Caco-2 (cell line): ENCODE results near the gene TGFA. TPM values are rescaled to one million over a fixed set of nuclear protein-coding genes. Genes with fewer than 3 reads are reported as not detected.

ENCODE experiments used
- BruUV-seq: library from RNA; stranded (reverse); fragments of 400-500 nt; replicated peaks from 2 replicates; lab custom pipeline; 2021; lab: Mats Ljungman, UMichigan
- CTCF ChIA-PET: fragments of 300-600 bp; sonication (Branson Sonifier 250); formaldehyde crosslinking; loops from one replicate; lab custom pipeline; 2022; ENCODE audit warnings: antibody characterized with exemption; lab: Charles Lee
- POLR2A ChIA-PET: fragments of 300-600 bp; sonication (Branson Sonifier 250); formaldehyde crosslinking; loops from one replicate; lab custom pipeline; 2022; ENCODE audit warnings: antibody characterized with exemption; lab: Charles Lee
- DNase-seq, 2 experiments: peaks; one replicate each; pipeline versions ENCODE4 v3.0.0 to v3.0.0-alpha.2; 2020 to 2022
- H3K27me3 ChIP-seq: replicated peaks from 2 replicates; pipeline ENCODE4 v1.6.0; 2011; ENCODE audit warnings: low read length; ENCODE audit not compliant: control insufficient read depth, insufficient read depth
- H3K36me3 ChIP-seq: 2 replicates; pipeline ENCODE4 v1.5.1; 2011; ENCODE audit warnings: low read length; ENCODE audit not compliant: control insufficient read depth, insufficient read depth
- H3K4me1 ChIP-seq: fragments of 250-450 bp; sonication (Bioruptor Pico); 2 replicates; pipeline ENCODE4 v1.5.1; 2020; ENCODE audit warnings: mild to moderate bottlenecking
- H3K4me3 ChIP-seq: 2 replicates; pipeline ENCODE4 v1.5.1; 2011; ENCODE audit warnings: low read depth, mild to moderate bottlenecking, control low read depth, low read length
- H3K9me3 ChIP-seq: fragments of 250-450 bp; sonication (Bioruptor Pico); 2 replicates; pipeline ENCODE4 v1.5.1; 2020; ENCODE audit warnings: mild to moderate bottlenecking, moderate library complexity
- H3K27ac Mint-ChIP-seq: one replicate; pipeline ENCODE4 v1.8.0; 2022; ENCODE audit warnings: mixed read lengths; ENCODE audit not compliant: unreplicated experiment
- H3K27me3 Mint-ChIP-seq: one replicate; pipeline ENCODE4 v1.8.0; 2022; ENCODE audit warnings: mixed read lengths; ENCODE audit not compliant: insufficient read depth, unreplicated experiment
- H3K36me3 Mint-ChIP-seq: one replicate; pipeline ENCODE4 v1.8.0; 2022; ENCODE audit warnings: mild to moderate bottlenecking, mixed read lengths; ENCODE audit not compliant: insufficient read depth, unreplicated experiment
- H3K4me1 Mint-ChIP-seq: one replicate; pipeline ENCODE4 v1.8.0; 2022; ENCODE audit warnings: low read depth, mixed read lengths; ENCODE audit not compliant: unreplicated experiment
- H3K4me3 Mint-ChIP-seq: one replicate; pipeline ENCODE4 v1.8.0; 2022; ENCODE audit warnings: mild to moderate bottlenecking, moderate library complexity, mixed read lengths; ENCODE audit not compliant: unreplicated experiment
- H3K9me3 Mint-ChIP-seq: one replicate; pipeline ENCODE4 v1.8.0; 2022; ENCODE audit warnings: mixed read lengths; ENCODE audit not compliant: unreplicated experiment
- CTCF ChIP-seq, 2 experiments: fragments of 200-600 bp in 1 of 2; IDR thresholded peaks; 1 replicate in 1 of 2; 2 replicates in 1 of 2; pipeline versions ENCODE4 v1.5.1 to v1.8.0; 2011 to 2022; ENCODE audit warnings: antibody characterized with exemption in 1 of 2, control low read depth in 1 of 2, inconsistent platforms in 1 of 2, low read depth in 1 of 2, low read length in 1 of 2, mild to moderate bottlenecking in 1 of 2, moderate library complexity in 1 of 2; ENCODE audit not compliant: insufficient read depth in 1 of 2, severe bottlenecking in 1 of 2, unreplicated experiment in 1 of 2
- intact Hi-C: fragments of 100-400 bp; cut with micrococcal nuclease; formaldehyde crosslinking; loops from one replicate; pipeline ENCODE4 v1.10.0; 2022; ENCODE audit not compliant: unreplicated experiment
- total RNA-seq: library from RNA; stranded (reverse); gene quantifications from 2 replicates; pipeline ENCODE4 v1.2.3, GENCODE V29; 2022

The TGFA gene
- total RNA-seq, 1 experiment from 2014 or later = 0.70 TPM

DNA sequence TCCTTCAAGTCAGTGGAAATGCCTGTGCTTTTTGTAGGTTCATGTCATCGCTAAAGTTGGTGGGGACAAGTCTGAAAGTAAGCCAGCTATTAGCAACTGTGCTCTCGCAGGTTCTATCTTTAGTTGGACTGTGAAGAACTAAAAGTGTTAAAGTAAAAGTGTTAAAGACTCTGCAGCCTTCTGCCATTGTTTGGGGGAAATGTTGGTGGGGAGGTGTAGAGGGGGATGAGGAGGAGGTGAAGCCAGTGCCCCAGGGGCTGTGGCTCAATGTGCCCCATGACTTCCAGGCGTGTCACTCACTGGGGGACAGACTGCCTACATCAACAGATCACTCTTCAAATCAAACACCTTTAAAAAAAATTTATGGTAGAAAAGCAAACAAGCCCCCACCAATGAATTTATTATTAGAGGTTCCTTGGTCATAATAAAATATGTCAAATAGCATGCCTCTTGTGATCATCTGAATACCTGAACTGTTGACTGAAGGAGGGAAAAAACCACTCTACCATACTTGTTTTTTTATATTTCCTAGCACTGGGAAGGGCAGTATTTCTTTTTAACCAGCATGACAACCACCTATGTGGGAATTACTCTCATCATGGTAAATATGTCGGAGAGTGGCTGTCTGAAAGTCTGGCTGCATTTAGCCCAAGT is 19.3 kb downstream of the TGFA start:
- H3K4me3 ChIP-seq = no peak overlapping the region
- TF ChIP-seq CTCF (IDR thresholded peaks at IDR 0.05; ENCODE audit: insufficient read depth in 1 of 2, low read depth in 1 of 2, low read length in 1 of 2, severe bottlenecking in 1 of 2, unreplicated experiment in 1 of 2) = no peak
- no peaks in the 10 kb centered on the region for H3K4me1 Mint-ChIP-seq
- intact Hi-C loops = no loop called here
- no peaks in the 10 kb centered on the region for H3K36me3 Mint-ChIP-seq
- peaks cover 10% of the 10 kb centered on the region for H3K9me3 Mint-ChIP-seq
- no peak for DNase-seq
- peaks cover 20% of the 10 kb centered on the region for H3K27me3 Mint-ChIP-seq
- no TSS peak for BruUV-seq
- no peaks in the 10 kb centered on the region for H3K4me1 ChIP-seq
- ChIA-PET CTCF (no interaction called here), POLR2A (no interaction called here)
- H3K36me3 ChIP-seq = no peaks in the 10 kb centered on the region
- no peaks in the 10 kb centered on the region; the same call in 1 of the 2 replicates for H3K27me3 ChIP-seq
- no peak overlapping the region for H3K27ac Mint-ChIP-seq
- peaks cover 3% of the 10 kb centered on the region; the same call in 1 of the 2 replicates for H3K9me3 ChIP-seq
- H3K4me3 Mint-ChIP-seq = no peak overlapping the region

DNA sequence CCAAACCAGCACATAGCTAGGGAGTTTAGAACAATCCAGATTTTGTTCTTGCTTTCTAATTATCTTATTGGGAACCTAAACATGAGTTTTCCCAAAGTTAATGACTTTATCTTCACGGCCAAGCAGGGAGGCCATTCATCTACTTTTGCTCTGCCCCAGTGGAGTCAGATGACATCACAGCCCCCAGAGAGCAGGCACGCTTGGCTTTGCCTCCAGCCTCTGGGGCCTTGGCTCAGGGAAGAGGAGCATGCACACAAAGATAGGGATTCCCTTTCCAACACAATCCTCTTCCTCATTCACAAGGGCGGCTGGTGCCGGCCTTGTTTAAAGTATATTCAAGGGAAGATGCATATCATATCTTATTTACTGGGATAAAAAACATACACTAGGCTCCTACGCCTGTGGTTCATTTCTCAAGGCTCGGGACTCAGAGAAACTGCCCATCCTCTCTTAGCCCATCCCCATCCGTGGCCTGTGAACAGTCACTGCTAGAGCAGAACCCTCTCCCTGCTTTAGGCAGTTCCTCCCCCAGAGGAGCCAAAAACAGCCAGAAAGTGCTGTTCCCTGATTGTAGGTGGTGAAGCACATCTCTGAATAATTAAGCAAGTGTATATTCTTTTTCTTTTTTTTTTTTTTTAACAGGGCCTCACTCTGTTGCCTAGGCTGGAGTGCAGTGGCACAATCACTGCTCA is 21.2 kb downstream of the TGFA start:
- Mint-ChIP-seq H3K27me3 (peaks cover 15% of the 10 kb centered on the region), H3K4me3 (no peak overlapping the region), H3K36me3 (no peaks in the 10 kb centered on the region), H3K27ac (no peak overlapping the region), H3K4me1 (no peaks in the 10 kb centered on the region), H3K9me3 (peaks cover 10% of the 10 kb centered on the region)
- Histone ChIP-seq H3K36me3 (no peaks in the 10 kb centered on the region), H3K4me3 (no peak overlapping the region), H3K27me3 (no peaks in the 10 kb centered on the region; the same call in 1 of the 2 replicates), H3K9me3 (peaks cover 3% of the 10 kb centered on the region; the same call in 1 of the 2 replicates), H3K4me1 (no peaks in the 10 kb centered on the region)
- TF ChIP-seq CTCF (IDR thresholded peaks at IDR 0.05; ENCODE audit: insufficient read depth in 1 of 2, low read depth in 1 of 2, low read length in 1 of 2, severe bottlenecking in 1 of 2, unreplicated experiment in 1 of 2) = no peak
- POLR2A ChIA-PET = no interaction called here
- intact Hi-C loops = no loop called here
- DNase-seq = no peak
- BruUV-seq = no TSS peak
- CTCF ChIA-PET = no interaction called here

GRCh38 chr2:70531419-70532086 is 22.1 kb downstream of the TGFA start:
- H3K4me3 Mint-ChIP-seq = no peak overlapping the region
- peaks cover 5% of the 10 kb centered on the region for H3K9me3 Mint-ChIP-seq
- H3K27ac Mint-ChIP-seq = no peak overlapping the region
- Histone ChIP-seq H3K4me1 (no peaks in the 10 kb centered on the region), H3K36me3 (no peaks in the 10 kb centered on the region), H3K27me3 (no peaks in the 10 kb centered on the region), H3K9me3 (peaks cover 3% of the 10 kb centered on the region; the same call in 1 of the 2 replicates), H3K4me3 (no peak overlapping the region)
- intact Hi-C loops = no loop called here
- POLR2A ChIA-PET = no interaction called here
- CTCF ChIA-PET = no interaction called here
- BruUV-seq = no TSS peak
- TF ChIP-seq CTCF (IDR thresholded peaks at IDR 0.05; ENCODE audit: insufficient read depth in 1 of 2, low read depth in 1 of 2, low read length in 1 of 2, severe bottlenecking in 1 of 2, unreplicated experiment in 1 of 2) = no peak
- H3K36me3 Mint-ChIP-seq = no peaks in the 10 kb centered on the region
- peaks cover 10% of the 10 kb centered on the region for H3K27me3 Mint-ChIP-seq
- no peaks in the 10 kb centered on the region for H3K4me1 Mint-ChIP-seq
- no peak for DNase-seq
